GM10248 (cell line): ENCODE measurements around the gene RREB1.

ENCODE experiments used
- CTCF ChIA-PET: fragments of 300-600 bp; sonication (Branson Sonifier 250); formaldehyde crosslinking; extraction: SDS; loops from one replicate; lab custom pipeline; 2021; ENCODE audit warnings: antibody characterized with exemption; lab: Yijun Ruan, JAX
- POLR2A ChIA-PET: fragments of 350-650 bp; sonication (Branson Sonifier 250); formaldehyde crosslinking; extraction: SDS; loops from one replicate; lab custom pipeline; 2020; ENCODE audit warnings: antibody characterized with exemption; lab: Yijun Ruan, JAX
- DNase-seq: peaks from one replicate; pipeline ENCODE4 v3.0.0; 2012; ENCODE audit errors: extremely low spot score
- CTCF ChIP-seq: IDR thresholded peaks from 2 replicates; pipeline ENCODE4 v1.5.1; 2012; ENCODE audit warnings: mild to moderate bottlenecking, low read depth; ENCODE audit errors: extremely low read depth, missing control alignments, control extremely low read depth

RREB1 gene

GRCh38 chr6:7161845-7162244 lies 54.1 kb downstream of the RREB1 start:
- no peak for TF ChIP-seq CTCF
- DNase-seq: no peak
- ChIA-PET CTCF (interaction anchor here (1.2 to 1.5 kb wide), 2 partner anchors 9 to 82 kb away, joined by 3 read pairs; no protein-coding TSS in a partner anchor), POLR2A (no interaction called here)

- no peak for TF ChIP-seq CTCF
- DNase-seq: no peak
- POLR2A ChIA-PET: no interaction called here
- CTCF ChIA-PET: interaction anchor here (1.6 kb wide), 1 partner anchor 18 kb away, joined by 5 read pairs; no protein-coding TSS in a partner anchor
Observed at GRCh38 chr6:7163661-7164071, 55.9 kb downstream of the RREB1 start.

GRCh38 chr6:7164536-7165001 lies 56.8 kb downstream of the RREB1 start:
- ChIA-PET CTCF (interaction anchor here (1.6 kb wide), 1 partner anchor 19 kb away, joined by 5 read pairs; no protein-coding TSS in a partner anchor), POLR2A (no interaction called here)
- no peak for TF ChIP-seq CTCF
- no peak for DNase-seq

- DNase-seq: no peak
- ChIA-PET CTCF (interaction anchor here (1.1 to 1.9 kb wide), 3 partner anchors 12 to 20 kb away, joined by 3 to 10 read pairs (median 5); no protein-coding TSS in a partner anchor), POLR2A (no interaction called here)
- TF ChIP-seq CTCF: no peak
Observed at GRCh38 chr6:7165002-7165889, 57.5 kb downstream of the RREB1 start.

- no peak for DNase-seq
- ChIA-PET POLR2A (no interaction called here), CTCF (interaction anchor here (1.1 to 1.9 kb wide), 3 partner anchors 10 to 15 kb away, joined by 3 to 10 read pairs (median 3); no protein-coding TSS in a partner anchor)
- TF ChIP-seq CTCF: no peak
Observed at GRCh38 chr6:7165890-7166267, 58.1 kb downstream of the RREB1 start.

GRCh38 chr6:7166410-7167293 lies 58.9 kb downstream of the RREB1 start:
- CTCF ChIA-PET: interaction anchor here (1.1 to 1.9 kb wide), 5 partner anchors 11 to 76 kb away, joined by 3 to 10 read pairs (median 3); no protein-coding TSS in a partner anchor
- no peak for TF ChIP-seq CTCF
- POLR2A ChIA-PET: no interaction called here
- DNase-seq: no peak
